HG03095 (cell line): Measurements from ENCODE around the gene PKNOX2.

Source experiments
- ATAC-seq: cut with Tn5 transposase; IDR thresholded peaks from one replicate; pipeline ENCODE4 v1.9.1; 2021; ENCODE audit warnings: moderate library complexity; ENCODE audit not compliant: unreplicated experiment

Gene PKNOX2

GRCh38 chr11:125332821-125333220 is 168.3 kb downstream of the PKNOX2 start:
- no peak for ATAC-seq

DNA sequence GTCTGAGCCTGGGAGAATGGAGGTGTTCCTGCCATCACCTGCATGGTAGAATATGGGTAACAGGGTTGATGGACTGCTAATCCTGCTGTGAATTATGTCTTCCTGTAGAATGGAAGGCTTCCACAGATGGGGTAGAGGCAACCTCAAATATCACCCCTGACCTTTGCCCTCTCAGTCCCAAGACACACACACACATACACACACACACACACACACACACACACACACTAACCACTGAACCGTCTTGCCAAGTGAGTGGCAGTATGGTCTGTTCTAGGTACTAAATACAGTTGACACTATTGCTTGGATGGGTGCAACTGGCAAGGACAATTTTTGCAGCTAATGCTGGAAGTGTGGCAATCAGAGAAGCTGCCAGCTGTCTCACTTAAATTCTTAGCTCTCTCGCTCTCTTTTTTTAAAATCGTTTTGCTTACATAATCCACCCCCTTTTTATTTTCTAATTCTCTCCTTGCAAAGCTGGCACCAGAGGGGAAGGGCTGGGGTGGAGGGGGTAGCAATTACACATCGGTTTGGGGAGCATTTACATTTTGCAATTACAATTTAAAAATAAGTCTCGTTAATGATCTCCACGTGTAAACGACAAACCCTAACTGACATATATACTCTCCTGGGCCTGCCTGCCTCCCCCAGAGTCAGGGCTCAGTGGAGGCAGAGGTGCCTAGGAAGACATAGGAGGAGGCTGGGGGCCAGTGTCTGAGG is 169.0 kb downstream of the PKNOX2 start:
- no peak for ATAC-seq

DNA sequence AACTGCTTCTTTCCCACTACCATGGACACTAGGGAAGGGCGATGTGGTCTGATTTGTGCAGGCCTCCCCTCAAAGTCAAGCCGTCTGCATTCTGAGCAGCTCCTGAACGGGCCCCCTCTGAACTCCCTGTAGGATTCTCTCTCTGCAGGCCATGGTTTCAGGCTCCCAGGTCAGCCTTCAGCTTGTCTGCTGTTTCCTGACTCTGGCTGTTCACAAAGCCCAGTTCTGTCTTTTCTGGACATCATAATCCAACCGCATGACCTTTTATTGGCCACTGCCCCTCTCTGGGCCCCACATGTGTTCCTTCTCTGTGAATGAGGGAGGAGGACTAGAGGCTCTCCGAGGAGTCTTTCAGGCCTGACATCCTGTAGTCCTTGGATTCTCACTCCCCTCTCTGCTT is 170.6 kb downstream of the PKNOX2 start:
- no peak for ATAC-seq

GRCh38 chr11:125337836-125338834 is 173.6 kb downstream of the PKNOX2 start:
- no peak for ATAC-seq

DNA sequence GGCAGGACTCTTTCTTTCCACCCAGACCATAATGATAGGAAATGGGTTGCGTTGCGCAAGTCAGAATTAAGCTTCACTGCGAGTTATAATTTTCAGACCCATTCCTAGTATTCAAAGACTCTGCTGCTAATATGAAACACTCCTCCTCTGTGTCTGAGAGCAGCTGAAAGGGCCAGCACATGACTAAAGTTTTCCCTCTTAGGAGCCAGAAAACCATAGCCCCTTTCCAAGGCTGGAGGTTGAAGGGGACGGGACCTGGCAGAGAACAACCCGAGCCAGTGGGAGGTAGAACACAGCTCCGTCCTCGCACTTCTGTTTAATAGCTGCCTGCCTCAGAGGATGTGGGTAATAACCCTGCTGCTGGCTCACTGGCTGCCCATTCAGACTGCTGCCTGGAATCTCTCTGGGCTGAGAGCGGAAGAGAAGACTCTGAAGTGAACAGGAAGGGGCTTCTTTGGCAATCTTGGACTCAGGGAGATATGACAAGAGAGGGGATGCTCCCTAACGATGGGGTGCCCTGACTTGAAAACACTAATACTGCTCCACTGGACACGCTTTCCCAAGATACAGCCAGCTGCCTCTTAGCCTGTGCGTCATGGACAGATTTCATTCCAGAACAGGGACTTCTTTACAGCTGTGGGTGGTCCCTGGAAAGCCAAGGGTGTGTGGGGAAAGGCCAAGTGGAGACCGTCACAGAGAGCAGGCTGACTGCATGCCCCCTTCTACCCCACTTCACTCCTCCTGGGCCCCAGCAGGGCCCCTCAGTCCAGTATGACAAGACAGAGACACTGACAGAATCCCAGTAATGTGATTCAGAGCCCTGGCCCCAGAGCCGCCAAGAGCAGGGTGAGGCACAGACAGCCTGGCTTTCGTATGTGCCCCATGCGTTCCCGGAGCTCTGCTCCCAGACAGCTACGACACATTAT is 174.6 kb downstream of the PKNOX2 start:
- ATAC-seq, result no peak

GRCh38 chr11:125341676-125342075 is 177.1 kb downstream of the PKNOX2 start:
- no peak for ATAC-seq

DNA sequence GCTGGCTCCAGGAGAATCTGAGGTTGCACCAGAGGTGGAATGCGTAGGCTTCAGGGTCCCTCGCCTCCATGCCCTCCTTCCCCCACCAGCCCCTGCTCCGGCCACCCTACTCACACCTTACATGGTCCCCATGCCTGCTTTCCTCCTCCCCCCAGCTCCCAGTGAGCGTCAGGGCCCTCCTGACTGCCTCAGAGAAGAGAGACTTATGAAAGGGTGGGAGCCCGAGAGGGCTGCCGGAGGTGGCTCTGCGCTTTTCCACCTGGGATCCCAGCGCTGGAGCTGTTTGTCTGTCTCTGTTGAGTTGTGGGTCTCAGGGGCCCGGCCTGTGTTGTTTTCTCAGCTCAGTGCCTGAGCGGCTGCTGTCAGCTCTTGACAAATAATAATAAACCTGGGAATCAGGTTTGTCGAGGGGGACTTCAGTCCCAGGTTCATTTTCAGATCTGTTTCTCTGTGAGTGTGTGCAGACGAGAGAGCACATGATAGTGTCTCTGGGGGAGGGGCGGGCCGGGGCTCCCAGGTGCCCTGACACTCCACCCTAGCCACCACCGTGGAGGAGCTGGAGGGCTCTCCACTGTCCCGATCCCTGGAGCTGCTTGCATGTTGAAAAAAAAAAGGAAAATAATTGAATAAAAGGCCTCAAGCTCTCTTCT is 177.9 kb downstream of the PKNOX2 start:
- no peak for ATAC-seq

- ATAC-seq, result no peak
These were observed 178.7 kb downstream of the PKNOX2 start for GRCh38 chr11:125343086-125343717.

DNA sequence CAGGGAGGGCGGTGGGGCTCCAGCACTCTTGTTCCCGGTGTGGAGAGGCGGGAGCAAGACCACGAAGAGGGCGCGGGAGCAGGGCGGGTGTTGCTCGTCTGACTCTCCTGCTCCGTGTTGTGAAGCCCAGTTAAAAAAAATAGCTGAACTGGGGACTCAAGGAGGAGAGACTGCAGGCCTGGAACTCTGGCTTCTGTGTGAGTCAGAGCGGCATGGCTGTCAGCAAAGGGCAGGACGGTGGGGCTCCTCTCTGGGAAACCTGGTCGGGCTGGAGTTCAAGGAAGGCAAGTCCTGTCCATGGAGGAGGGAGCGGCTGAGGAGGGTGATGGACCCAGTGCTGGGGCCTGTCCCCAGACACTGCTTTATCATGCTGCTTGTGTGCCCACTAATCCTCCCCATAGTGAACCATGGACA is 179.2 kb downstream of the PKNOX2 start:
- ATAC-seq, result no peak

DNA sequence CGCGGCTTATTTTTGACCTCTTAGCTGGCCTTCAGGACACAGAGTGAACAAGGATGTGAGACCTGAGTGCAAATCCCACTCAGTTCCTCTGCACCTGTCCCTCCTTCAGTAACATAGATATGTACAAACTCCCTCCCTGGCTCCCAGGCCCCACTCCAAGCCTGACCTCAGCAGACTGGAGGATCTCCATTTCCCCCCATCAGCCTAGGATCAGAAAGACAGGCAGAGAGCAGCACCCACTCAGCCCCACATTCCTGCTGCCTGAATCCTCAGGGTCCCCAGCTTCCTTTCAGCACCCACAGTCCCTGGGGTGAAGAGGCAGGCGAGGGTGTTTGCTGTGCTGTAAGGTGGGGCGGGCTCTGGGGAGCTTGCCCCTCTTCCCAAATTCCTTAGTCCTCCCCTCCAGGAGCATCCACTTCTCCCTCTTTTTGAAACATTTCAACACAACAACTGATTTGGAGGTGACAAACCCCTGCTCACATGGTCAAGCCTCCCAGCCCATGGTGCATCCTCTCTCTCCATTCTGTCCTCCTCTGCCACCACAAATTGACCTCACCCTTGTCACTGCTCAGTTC is 180.4 kb downstream of the PKNOX2 start:
- no peak for ATAC-seq

GRCh38 chr11:125345421-125346178 is 181.0 kb downstream of the PKNOX2 start:
- no peak for ATAC-seq

- ATAC-seq, result no peak
These were observed 181.6 kb downstream of the PKNOX2 start for GRCh38 chr11:125346179-125346530.

GRCh38 chr11:125346565-125347260 is 182.2 kb downstream of the PKNOX2 start:
- ATAC-seq, result no peak

- ATAC-seq, result no peak
These were observed 182.7 kb downstream of the PKNOX2 start for GRCh38 chr11:125347261-125347585.

DNA sequence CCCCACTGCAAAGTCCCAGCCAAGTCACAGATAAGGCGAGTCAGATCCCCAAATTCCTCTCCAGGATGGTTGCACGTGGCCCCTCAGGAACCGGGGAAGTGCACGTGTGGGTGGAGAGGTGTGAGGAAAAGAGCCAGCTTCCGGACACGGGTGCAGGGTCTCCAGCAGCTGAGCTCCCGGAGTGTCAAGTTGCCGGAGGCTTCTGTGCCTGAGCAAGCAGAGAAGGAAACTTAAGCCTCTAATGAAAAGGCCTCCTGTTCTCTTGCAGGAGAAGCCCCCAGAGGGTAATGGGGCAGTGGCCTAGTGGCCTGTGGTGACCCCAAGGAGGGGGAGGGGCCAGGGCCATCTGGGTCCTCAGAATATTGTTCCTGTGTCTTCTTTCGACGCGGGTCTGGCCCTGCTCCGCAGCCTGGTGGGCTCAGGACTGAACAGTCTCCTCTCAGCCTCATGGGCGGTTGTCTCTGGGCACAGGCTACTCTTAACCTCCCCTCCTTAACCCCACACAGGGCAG is 183.6 kb downstream of the PKNOX2 start:
- no peak for ATAC-seq

- no peak for ATAC-seq
These were observed 184.2 kb downstream of the PKNOX2 start for GRCh38 chr11:125348674-125349309.

DNA sequence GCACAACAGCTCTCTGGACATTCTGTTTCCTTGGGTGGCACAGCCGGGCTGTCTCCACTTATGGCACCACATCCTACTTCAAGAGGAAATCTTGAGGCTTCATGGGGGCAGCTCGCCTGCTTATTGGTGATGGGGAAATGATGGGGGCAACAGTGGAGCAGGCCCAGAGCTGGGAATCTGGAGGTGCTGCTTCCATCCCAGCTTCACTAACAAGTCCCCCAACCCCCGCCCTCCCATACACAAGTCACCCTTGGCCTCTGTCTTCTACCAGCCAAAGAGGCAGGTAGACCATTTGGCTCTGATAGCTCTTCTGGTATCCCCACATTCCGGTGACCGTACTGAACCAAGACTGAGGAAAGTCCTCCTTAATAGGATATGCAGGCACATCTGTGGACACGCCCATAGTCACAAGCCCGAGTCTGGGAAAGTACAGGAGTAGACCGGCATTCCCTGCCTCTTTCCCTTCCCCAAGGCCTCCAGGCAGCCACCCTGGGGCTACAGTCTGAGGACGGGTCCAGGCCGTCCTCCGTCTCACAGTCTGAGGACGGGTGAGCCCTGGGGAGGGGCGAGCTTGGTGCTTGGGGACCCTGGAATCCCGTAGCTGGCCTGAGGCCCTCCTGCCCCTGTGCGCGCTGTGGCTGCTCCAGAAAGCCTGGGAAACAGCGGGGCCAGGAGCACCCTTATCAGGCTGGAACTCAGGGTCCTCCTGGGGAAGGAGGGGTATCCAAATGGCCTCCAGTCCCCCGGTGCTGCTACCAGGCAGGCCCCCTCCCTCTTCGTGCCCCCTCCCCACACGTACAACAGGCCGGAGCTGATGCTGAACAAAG is 185.9 kb downstream of the PKNOX2 start:
- no peak for ATAC-seq
